ENCODE measurements around the gene MYB.

MYB gene

GRCh38 chr6:135167617-135168016, 13.5 kb upstream of the MYB start:
- H3K27me3 ChIP-seq (replicated peaks; ENCODE audit: insufficient read depth, low read length), result no peaks in the 10 kb centered on the region
- TF ChIP-seq EZH2 (optimal IDR thresholded peaks at IDR 0.05; ENCODE audit: low read depth, low read length) (no peak), CTCF (IDR thresholded peaks at IDR 0.05; ENCODE audit: low read length) (no peak), EZH2phosphoT487 (IDR thresholded peaks at IDR 0.05; ENCODE audit: low read length) (no peak)
- H3K9ac ChIP-seq (ENCODE audit: low read length), result no peak overlapping the region
- H3K4me2 ChIP-seq (ENCODE audit: low read depth, low read length), result no peak overlapping the region
- no peaks in the 10 kb centered on the region for H3K9me2 ChIP-seq (replicated peaks; ENCODE audit: insufficient read depth, low read length)
- no peak overlapping the region for H3K27ac ChIP-seq (ENCODE audit: low read length)
- no peak overlapping the region for H3K4me3 ChIP-seq (ENCODE audit: low read length)
- H3K4me1 ChIP-seq (ENCODE audit: low read length), result peaks cover 3% of the 10 kb centered on the region; the same call in 1 of the 2 replicates
- H2AFZ ChIP-seq (ENCODE audit: low read length), result no peak overlapping the region
- peaks cover 6% of the 10 kb centered on the region; the same call in 1 of the 2 replicates for H3F3A ChIP-seq (ENCODE audit: insufficient read depth, low read length)
- no peaks in the 10 kb centered on the region for H3K79me2 ChIP-seq (ENCODE audit: low read length)
- H4K20me1 ChIP-seq (ENCODE audit: insufficient read depth, low read length), result no peaks in the 10 kb centered on the region
- H3K36me3 ChIP-seq (replicated peaks; ENCODE audit: insufficient read depth, low read length), result no peaks in the 10 kb centered on the region
- no peak for DNase-seq
- H3K9me3 ChIP-seq (replicated peaks; ENCODE audit: insufficient read depth, low read length), result no peaks in the 10 kb centered on the region

GRCh38 chr6:135168766-135169165, 12.3 kb upstream of the MYB start:
- Histone ChIP-seq H3K79me2 (ENCODE audit: low read length) (no peaks in the 10 kb centered on the region), H2AFZ (ENCODE audit: low read length) (no peak overlapping the region), H3K27ac (ENCODE audit: low read length) (no peak overlapping the region), H3K27me3 (replicated peaks; ENCODE audit: insufficient read depth, low read length) (no peaks in the 10 kb centered on the region), H3K9me3 (replicated peaks; ENCODE audit: insufficient read depth, low read length) (no peaks in the 10 kb centered on the region), H3K9ac (ENCODE audit: low read length) (no peak overlapping the region), H3K4me2 (ENCODE audit: low read depth, low read length) (no peak overlapping the region), H3K4me1 (ENCODE audit: low read length) (no peaks in the 10 kb centered on the region), H3K4me3 (ENCODE audit: low read length) (no peak overlapping the region), H3F3A (ENCODE audit: insufficient read depth, low read length) (no peaks in the 10 kb centered on the region), H3K36me3 (replicated peaks; ENCODE audit: insufficient read depth, low read length) (no peaks in the 10 kb centered on the region), H3K9me2 (replicated peaks; ENCODE audit: insufficient read depth, low read length) (no peaks in the 10 kb centered on the region), H4K20me1 (ENCODE audit: insufficient read depth, low read length) (no peaks in the 10 kb centered on the region)
- TF ChIP-seq EZH2 (optimal IDR thresholded peaks at IDR 0.05; ENCODE audit: low read depth, low read length), result no peak
- TF ChIP-seq EZH2phosphoT487 (IDR thresholded peaks at IDR 0.05; ENCODE audit: low read length), result no peak
- TF ChIP-seq CTCF (IDR thresholded peaks at IDR 0.05; ENCODE audit: low read length), result no peak
- no peak for DNase-seq

- no peak for TF ChIP-seq EZH2 (optimal IDR thresholded peaks at IDR 0.05; ENCODE audit: low read depth, low read length)
- no peak for TF ChIP-seq EZH2phosphoT487 (IDR thresholded peaks at IDR 0.05; ENCODE audit: low read length)
- TF ChIP-seq CTCF (IDR thresholded peaks at IDR 0.05; ENCODE audit: low read length), result no peak
- no peak for DNase-seq
These were observed 10.9 kb upstream of the MYB start for GRCh38 chr6:135170238-135170637.

More at GRCh38 chr6:135170238-135170637, 10.9 kb upstream of the MYB start:
- Histone ChIP-seq H3K4me1 (ENCODE audit: low read length) (no peaks in the 10 kb centered on the region), H3K27ac (ENCODE audit: low read length) (no peak overlapping the region), H4K20me1 (ENCODE audit: insufficient read depth, low read length) (no peaks in the 10 kb centered on the region), H3K36me3 (replicated peaks; ENCODE audit: insufficient read depth, low read length) (no peaks in the 10 kb centered on the region), H3K79me2 (ENCODE audit: low read length) (no peaks in the 10 kb centered on the region), H3K9ac (ENCODE audit: low read length) (no peak overlapping the region), H3K4me2 (ENCODE audit: low read depth, low read length) (no peak overlapping the region), H3K9me3 (replicated peaks; ENCODE audit: insufficient read depth, low read length) (no peaks in the 10 kb centered on the region), H3K27me3 (replicated peaks; ENCODE audit: insufficient read depth, low read length) (no peaks in the 10 kb centered on the region), H3F3A (ENCODE audit: insufficient read depth, low read length) (no peaks in the 10 kb centered on the region), H2AFZ (ENCODE audit: low read length) (no peak overlapping the region), H3K4me3 (ENCODE audit: low read length) (no peak overlapping the region), H3K9me2 (replicated peaks; ENCODE audit: insufficient read depth, low read length) (no peaks in the 10 kb centered on the region)
